Jurkat, Clone E6-1 (cell line): ENCODE measurements around the gene NOL8. TPM values are rescaled to one million over a fixed set of nuclear protein-coding genes. Genes with fewer than 3 reads are reported as not detected.

ENCODE experiments used
- DNase-seq: peaks from one replicate; pipeline ENCODE4 v3.0.0-alpha.2; 2011; ENCODE audit warnings: low read depth, low spot score
- H3K4me3 ChIP-seq: 2 replicates; pipeline ENCODE4 v1.5.1; 2011; ENCODE audit warnings: mild to moderate bottlenecking, low read length, control low read depth, moderate library complexity
- polyA plus RNA-seq: library from polyadenylated mRNA; unstranded; fragments of >200 nt; gene quantifications from one replicate; pipeline ENCODE4 v1.2.1, GENCODE V29; 2012; ENCODE audit warnings: missing spikeins; ENCODE audit not compliant: insufficient read length, insufficient read depth

NOL8 gene
- polyA plus RNA-seq: 40.5 TPM

DNA sequence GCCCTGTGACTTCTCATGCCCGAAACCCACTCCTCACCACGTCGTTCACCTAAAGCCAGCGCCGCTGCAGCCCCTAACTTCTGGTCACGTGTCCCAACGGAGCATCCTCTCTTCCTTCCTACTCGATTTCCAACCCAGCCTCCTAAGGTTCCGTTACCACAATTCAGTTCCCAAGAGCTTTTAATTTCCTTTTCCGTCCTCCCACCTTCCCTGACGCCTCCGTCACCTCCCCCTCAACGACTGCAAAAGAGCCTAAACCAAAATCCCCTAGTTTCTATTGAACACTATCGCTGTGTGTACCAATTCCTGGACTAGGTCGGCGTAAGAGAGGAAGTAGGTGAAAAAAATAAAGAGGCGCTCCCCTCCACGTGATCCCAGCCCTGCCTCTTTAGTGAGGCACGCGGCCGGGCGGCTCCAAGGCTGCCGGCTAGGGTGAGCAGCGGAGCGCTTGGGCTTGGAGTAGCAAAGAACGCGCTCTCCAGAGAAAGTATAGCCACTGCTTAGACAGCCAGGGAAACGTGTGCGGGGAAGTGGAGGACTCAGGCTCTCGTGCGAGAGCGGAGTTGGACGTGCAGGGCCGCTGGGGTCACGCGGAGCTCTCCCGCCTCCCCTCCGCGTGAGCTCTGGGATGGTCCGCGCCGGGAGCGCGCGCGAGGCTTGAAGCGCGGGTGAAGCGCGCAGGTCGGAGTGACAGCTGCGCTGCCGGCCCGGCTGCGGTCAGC is at the start of gene NOL8, which contains the start of gene CENPP:
Gene NOL8 (minus strand): TSS at position 82 of the 722 bp plus-strand sequence. CDS start 1,189 bp downstream, outside the sequence.
Gene CENPP (plus strand): TSS at position 685 of the 722 bp plus-strand sequence.
- peak; percentile 83 for DNase-seq
- H3K4me3 ChIP-seq: peak within 1 kb of the TSS; percentile 69

DNA sequence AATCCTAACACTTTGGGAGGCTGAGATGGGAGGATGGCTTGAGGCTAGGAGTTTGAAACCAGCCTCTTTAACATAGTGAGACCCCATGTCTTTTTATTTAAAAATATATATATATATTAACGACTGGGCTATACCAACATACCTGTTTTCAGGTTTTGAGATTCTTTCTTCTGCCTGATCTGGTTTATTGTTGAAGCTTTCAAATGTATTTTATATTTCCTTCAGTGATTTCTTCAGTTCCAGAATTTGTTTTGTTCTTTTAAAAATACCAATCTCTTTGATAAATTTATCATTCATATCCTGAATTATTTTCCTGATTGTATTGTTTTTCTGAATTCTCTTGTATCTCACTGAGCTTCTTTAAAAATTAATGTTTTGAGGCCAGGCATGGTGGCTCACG is 48.0 kb upstream of the NOL8 start:
- no peak for DNase-seq
- H3K4me3 ChIP-seq: no peak overlapping the region

DNA sequence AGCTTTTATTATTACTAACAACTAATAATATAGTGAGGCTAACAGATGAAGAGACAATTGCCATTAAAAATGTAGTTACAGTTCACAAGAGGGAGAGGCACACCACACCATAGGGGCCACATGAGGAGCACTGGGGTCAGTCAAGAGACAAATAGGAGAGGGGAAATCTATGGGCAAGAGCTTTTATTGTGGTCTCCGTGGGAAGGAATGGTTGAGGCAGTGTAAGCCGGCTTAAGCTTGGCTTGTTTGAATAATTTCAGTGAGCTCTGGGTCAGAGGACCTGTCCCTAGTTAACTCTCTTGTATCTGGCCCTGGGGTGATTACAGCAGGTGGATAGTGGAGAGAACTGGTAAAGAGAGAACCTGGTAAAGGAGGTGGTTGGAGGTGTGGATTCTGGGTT is 43.9 kb upstream of the NOL8 start:
- DNase-seq: no peak
- no peak overlapping the region for H3K4me3 ChIP-seq

DNA sequence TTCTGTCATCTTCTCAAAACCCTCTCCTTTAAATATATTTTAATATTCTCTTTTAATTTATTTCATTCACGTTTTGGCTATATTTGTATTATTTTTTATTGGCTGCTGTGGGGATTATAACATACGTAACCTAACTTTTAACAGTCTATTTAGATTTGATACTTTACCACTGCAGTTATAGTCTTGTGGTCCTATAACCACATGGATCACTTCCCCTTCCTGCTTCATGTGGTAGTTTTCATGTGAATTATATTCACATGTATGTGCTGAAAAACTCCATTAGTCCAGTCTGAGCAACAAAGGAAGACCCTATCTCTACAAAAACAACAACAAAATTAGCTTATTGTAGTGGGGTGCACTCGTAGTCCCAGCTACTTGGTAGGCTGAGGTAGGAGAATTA is 34.9 kb upstream of the NOL8 start:
- H3K4me3 ChIP-seq: no peak overlapping the region
- DNase-seq: peak; percentile 60

DNA sequence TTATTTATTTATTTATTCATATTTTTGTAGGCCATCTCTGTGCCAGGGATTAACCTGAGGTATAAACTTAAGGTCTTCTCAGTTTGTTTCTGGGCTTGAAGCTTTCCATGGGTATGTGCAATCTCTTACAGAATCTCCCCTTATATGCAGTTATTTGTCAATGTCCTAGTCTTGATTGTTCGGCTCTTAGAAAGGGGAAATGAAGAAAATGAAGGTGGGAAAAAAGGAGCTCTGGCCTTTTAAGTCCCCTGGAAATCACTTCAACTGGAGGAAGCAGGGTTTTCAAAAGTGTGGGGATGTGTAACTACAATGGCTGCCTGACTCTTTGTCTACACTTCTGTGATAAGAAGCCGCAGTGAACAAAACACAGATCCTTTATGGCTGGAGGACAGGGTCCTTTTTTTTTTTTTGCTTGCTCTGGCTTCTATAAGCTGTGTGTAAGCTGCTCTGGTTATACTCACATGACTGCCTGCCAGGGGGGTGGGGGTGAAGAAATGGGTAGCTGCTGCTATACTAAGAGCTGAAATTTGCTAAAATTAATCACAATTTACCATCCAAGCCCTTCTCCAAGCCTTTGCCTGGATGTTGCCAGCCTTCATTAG is 34.3 kb upstream of the NOL8 start:
- H3K4me3 ChIP-seq: no peak overlapping the region
- peak; percentile 35 for DNase-seq

DNA sequence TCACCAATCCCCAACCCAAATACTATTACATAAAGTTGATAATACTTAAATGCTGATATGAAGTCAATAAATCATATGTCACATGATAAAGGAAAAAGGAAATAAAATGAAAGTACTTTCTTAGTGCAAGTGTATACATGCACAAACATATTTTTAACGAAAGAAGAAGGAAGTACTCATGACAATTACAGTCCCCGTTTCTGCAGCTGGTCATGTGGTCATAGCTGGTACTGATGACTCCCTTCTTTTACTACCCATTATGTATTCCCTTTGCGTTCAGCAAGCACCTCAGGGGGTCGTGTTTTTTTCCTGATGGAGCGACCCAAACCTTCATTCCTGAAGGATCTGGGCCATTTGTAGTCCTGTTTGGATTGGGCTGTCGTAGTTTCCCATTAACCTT is 27.9 kb upstream of the NOL8 start:
- no peak overlapping the region for H3K4me3 ChIP-seq
- DNase-seq: no peak

DNA sequence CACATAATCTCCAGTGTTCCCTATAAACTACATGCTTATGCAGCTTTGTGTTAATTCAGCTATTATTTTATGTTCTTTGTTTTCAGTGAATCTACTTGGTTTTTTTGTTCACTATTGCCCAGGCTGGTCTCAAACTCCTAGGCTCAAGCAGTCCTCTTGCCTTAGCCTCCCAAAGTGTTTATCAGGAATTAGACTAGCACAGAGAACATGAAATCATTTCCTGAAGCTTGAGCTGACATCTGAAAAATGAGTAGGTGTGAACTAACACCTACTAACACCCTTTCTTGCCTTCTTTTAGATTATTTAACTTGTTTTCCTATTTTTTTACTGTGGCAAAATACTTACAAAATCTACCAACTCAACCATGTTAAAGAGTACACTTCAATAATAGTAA is 25.6 kb upstream of the NOL8 start:
- DNase-seq: no peak
- H3K4me3 ChIP-seq: no peak overlapping the region

DNA sequence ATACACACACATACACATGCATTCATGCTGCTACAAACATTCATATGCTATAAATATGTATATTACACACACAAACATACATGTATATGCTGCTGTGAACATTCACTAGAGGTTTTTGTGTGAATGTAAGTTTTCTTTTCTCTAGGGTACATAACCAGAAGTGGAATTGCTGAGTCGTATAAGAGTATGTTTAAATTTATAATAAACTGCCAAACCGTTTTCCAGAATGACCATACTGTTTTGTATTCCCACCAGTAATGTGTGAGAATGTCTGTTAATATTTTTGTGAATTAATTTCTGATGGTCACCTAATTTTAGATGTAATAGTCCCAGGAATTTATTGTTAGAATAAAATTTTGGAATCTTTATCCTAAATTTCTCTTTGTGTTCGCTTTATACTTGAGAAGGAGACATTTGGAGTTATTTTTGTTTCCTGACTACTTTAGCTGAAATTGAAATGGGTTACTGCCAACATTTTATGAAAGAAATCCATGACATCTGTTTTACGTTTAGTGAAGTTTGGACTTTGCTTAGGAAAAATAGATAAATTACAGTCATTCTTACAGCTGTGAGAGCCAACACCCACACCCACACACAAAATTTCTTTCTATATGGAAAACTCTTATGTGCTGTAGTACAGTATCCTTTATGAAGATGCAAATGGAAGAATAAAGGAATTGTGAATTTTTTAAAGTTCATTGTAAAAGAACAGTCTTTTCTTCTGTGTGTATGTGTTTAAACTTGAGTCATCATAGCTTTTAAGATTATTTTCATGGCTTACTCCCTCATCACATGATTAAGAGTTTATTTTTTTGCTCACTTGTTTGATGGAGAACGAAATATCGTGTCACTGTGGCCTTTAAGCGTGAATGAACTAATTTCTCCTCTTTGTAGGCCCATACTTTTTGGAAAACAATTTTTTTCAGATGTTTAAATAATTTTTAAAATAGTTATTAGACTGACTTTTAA is 24.9 kb upstream of the NOL8 start:
- DNase-seq: no peak
- no peak overlapping the region for H3K4me3 ChIP-seq

DNA sequence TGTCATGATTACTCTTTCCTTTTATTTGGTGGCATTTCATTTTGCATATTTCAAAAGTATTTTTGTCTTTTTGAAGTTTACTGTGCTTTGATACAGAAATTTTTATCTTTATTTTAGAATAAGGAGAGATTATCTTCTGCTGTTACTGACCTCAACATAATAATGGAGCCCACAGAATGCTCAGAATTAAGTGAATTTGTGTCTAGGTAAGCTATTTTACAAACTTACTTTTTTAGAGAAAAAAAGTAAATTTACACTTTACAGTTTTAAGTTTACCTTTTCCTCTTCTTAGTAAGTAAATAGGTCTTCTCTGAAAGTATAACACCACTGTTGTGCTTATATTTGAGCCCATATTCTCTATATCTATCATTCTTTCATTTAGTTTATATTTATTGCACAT is 20.4 kb upstream of the NOL8 start:
- no peak for DNase-seq
- H3K4me3 ChIP-seq: no peak overlapping the region

DNA sequence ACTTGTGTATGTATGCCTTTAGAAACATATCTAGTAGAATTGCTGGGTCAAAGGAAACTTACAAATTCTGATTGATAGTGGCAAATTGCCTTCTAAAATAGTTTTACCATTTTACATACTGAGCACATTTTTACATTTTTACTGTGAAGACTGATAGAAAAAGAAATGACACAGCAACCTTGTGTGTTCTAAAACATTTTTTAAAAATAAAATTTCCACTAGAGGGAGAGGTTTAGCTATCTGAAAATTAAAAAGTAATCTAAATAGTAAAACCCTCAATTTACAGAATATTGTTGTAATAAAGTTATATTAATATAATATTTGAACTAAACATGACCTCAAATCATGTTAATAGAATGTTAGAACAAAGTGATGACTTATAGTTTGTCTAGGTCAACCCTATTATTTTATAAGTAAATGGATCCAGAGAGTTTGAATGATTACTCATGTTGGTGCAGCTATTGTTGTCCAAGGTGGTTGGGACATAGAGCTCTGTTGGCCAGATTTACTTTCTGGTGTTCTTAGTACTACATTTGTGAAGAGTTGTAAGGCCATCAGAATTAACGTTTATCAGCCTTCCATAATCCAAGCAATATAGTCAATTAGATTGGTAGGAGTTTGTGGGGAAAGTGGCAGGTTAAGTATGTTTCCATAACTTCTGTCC is 17.8 kb upstream of the NOL8 start:
- no peak overlapping the region for H3K4me3 ChIP-seq
- no peak for DNase-seq

DNA sequence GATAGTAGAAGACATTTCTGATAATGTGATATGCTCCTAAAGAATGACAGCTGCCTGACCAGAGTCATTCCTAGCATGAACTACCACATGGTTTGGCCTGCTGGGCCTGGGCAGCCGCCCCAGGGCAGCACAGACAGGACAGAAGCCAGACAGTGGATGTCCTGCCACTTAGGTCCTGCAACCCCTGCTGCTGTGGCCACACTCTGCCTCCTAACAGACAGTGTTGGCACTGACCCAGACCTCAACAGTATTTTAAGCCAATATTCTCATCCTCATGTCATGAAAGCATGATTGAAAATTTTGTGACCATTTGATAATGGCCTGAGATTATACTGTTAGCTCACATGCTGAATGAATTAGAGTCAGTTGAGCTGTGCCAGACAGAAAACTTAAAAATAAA is 16.4 kb upstream of the NOL8 start:
- DNase-seq: no peak
- no peak overlapping the region for H3K4me3 ChIP-seq

DNA sequence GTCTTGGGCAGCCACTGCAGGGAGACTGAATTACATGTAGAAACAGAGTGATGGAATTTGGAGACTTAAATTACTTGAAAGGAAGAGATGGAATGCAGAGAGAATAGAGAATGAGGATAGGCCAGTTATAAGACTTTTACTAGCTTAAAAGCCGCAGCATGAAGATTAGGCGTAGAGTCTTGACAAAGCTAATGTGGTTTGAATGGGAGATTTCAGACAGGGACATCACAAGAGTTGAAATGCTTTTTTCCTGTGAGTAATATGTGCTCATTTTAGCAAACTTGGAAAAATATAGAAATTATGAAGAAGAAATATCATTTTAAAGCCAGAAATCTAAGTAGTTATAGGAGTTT is 8.1 kb upstream of the NOL8 start:
- no peak for DNase-seq
- no peak overlapping the region for H3K4me3 ChIP-seq

DNA sequence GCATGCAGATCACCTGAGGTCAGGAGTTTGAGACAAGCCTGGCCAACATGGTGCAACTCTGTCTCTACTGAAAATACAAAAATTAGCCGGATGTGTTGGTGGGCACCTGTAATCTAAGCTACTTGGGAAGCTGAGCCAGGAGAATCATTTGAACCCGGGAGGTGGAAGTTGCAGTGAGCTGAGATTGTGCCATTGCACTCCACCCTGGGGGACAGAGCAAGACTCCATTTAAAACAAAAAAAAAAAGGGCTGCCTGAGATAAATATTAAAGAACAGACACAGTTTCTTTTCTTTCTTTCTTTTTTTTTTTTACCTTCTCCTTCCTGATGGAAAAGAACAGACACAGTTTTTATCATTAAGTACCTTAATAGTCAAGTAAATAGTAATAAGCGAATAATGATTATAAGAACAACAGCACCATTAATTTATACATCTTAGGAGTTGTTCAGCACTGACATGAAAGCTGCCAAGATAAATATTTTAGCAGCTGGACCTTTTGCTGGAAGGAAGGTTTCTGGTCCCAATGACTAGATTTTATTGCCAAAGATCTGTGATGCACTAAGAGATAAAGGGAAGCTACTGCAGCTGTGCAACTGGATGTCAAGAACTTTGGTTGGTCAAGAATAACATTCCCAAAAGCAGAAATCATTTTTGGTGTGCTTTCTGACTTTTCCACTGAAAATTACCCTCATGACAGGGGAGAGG is 7.6 kb upstream of the NOL8 start:
- H3K4me3 ChIP-seq: no peak overlapping the region
- DNase-seq: no peak

DNA sequence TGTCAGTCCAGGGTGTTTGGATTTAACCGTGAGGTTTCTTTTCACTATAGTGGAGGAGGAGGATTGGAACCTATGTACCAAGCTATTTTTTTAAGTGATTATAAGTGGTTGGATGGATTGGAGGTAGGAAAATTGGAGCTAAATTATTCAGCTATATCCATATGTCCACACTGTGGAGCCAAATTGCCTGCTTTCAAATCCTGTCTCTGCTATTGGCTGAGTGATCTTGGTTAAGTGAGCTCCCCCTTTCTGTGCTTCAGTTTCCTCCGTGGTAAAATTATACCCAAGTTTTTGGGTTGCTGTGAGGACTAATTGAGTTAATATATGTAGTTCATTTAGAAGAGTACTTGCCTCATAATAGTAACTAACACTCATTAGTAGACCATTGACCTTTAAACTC is 3.1 kb upstream of the NOL8 start:
- H3K4me3 ChIP-seq: no peak overlapping the region

DNA sequence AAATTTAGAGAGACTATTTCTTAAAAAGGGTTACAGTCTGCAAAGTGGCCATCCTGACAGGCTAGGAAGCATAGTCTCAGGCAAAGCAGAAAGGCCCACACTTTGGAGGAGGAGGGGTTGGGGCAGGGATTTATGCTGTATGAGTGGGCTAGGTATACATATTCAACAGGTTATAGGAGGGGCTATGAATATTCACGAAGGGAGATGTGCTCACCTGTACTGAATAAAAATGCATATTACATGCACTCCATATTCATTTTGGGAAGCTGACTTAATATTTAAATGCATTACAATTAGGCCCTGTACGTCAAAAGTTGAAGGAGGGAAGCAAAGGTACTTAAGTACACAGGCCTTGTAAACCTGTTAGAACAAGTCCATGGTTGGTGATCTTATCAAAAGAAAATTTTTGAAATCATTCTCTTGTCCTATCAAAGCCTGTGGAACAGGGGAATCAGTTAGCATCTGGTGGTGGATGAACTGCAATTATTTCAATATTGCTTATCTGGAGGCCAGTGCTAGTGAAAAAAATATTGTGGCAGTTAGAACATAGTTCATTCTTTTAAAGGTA is 2.2 kb upstream of the NOL8 start:
- no peak for DNase-seq
- H3K4me3 ChIP-seq: peak overlapping the region; percentile 69

More for the DNA sequence above, 3.1 kb upstream of the NOL8 start:
- peak; percentile 35 for DNase-seq

DNA sequence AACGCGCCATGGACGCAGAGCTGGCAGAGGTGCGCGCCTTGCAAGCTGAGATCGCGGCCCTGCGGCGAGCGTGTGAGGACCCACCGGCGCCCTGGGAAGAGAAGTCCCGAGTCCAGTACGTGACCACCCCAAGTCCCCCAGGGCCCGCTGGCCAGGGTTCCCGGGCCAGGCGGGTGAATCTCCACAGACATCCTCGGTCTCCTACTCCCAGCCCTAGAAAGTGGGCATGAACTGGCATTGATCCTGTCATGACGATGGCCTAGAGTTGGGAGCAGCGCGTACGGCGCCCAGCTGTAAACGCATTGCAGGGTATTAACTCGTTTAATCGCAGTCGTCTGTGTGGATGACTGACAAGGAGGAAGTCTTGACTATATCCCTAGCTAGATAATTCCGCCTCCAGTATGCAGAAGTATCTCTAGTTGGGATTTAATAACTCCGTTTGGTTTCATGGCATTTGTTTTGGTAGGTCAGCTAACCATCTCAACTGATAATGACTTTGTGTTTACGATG is 896 bp upstream of the NOL8 start:
- DNase-seq: no peak
- peak overlapping the region; percentile 69 for H3K4me3 ChIP-seq

DNA sequence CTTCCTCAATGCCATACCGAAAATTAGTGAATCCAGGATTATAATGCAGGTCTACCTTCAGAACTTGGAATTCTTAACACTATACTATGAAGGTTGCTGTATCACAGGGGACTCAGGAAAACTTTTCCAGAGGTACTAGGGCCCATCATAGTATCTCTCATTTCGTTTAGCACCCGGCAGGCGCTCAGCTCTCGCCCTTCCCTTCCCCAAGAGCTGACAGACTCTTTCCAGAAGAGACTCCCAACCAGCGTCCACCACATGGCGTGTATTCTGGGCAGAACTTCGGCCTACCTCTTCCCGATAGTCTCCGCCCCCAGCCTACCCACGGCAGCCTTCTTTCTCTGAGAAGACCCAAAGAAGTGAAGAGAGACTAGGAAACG is 271 bp downstream of the NOL8 start:
- no peak for DNase-seq
- peak overlapping the region; percentile 69 for H3K4me3 ChIP-seq

DNA sequence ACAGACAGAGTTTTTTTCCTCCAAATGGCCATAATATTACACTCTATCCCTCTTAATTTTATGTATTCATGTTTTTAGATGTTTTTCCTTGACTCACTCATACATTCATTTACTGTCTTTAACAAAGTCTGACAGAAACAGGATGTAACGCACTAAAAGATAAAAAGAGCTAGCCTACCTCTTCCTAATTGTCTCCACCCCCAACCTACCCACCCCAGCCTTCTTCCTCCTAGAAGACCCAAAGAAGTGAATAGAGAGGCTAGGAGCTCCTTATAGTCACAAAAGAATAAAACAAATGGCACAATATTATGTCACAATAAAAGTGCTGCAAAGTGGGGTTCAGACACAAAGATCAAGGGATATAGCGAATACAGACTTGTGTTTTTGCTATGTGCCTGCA is 719 bp downstream of the NOL8 start:
- H3K4me3 ChIP-seq: peak overlapping the region; percentile 69
- no peak for DNase-seq
